HL-60 (cell line): ENCODE measurements around the gene LY6G5C.

Experiments used
- DNase-seq, 2 experiments: peaks; one replicate each; pipeline ENCODE4 v3.0.0-alpha.2; 2010 to 2020; ENCODE audit warnings: low read depth in 1 of 2, low spot score in 1 of 2
- H3K27ac ChIP-seq: fragments of 250-450 bp; sonication (Bioruptor Pico); replicated peaks from 2 replicates; pipeline ENCODE4 v1.5.1; 2020; ENCODE audit warnings: mild to moderate bottlenecking, moderate library complexity
- H3K27me3 ChIP-seq: fragments of 250-450 bp; sonication (Bioruptor Pico); 2 replicates; pipeline ENCODE4 v1.5.1; 2021; ENCODE audit warnings: mild to moderate bottlenecking, moderate library complexity; ENCODE audit not compliant: insufficient read depth, poor library complexity, severe bottlenecking
- H3K4me3 ChIP-seq: replicated peaks from 2 replicates; pipeline ENCODE4 v1.5.1; 2011; ENCODE audit warnings: mild to moderate bottlenecking, control low read depth, low read length; ENCODE audit not compliant: insufficient read depth
- CTCF ChIP-seq: IDR thresholded peaks from one replicate; pipeline ENCODE4 v1.5.1; 2011; ENCODE audit warnings: low read length, control low read depth, inconsistent platforms; ENCODE audit not compliant: insufficient read depth
- GABPA ChIP-seq: IDR thresholded peaks from 2 replicates; pipeline ENCODE4 v1.6.1; 2012; ENCODE audit warnings: low read depth
- POLR2AphosphoS5 ChIP-seq: IDR thresholded peaks from 2 replicates; pipeline ENCODE4 v1.6.1; 2012; ENCODE audit warnings: low read depth
- REST ChIP-seq: IDR thresholded peaks from 2 replicates; pipeline ENCODE4 v1.6.1; 2012; ENCODE audit warnings: low read depth; ENCODE audit not compliant: insufficient replicate concordance
- SPI1 ChIP-seq: IDR thresholded peaks from 2 replicates; pipeline ENCODE4 v1.6.1; 2012; ENCODE audit warnings: low read depth, mild to moderate bottlenecking, borderline replicate concordance

Gene LY6G5C

GRCh38 chr6:31641370-31641769, 39.5 kb downstream of the LY6G5C start:
- no peak for DNase-seq
- H3K27ac ChIP-seq, result no peak overlapping the region
- no peak overlapping the region for H3K4me3 ChIP-seq
- no peaks in the 10 kb centered on the region for H3K27me3 ChIP-seq
- TF ChIP-seq SPI1 (no peak), GABPA (no peak), REST (no peak), POLR2AphosphoS5 (no peak), CTCF (no peak)

GRCh38 chr6:31640612-31641011, 40.3 kb downstream of the LY6G5C start:
- H3K4me3 ChIP-seq, result no peak overlapping the region

GRCh38 chr6:31639449-31639861, 41.4 kb downstream of the LY6G5C start:
- DNase-seq, result no peak
- Histone ChIP-seq H3K27me3 (no peaks in the 10 kb centered on the region), H3K4me3 (no peak overlapping the region), H3K27ac (peak overlapping the region; percentile 1; the same call in 1 of the 2 replicates)
- no peak for TF ChIP-seq SPI1
- TF ChIP-seq REST, result no peak
- TF ChIP-seq GABPA, result no peak
- no peak for TF ChIP-seq POLR2AphosphoS5
- TF ChIP-seq CTCF, result no peak

More at GRCh38 chr6:31640612-31641011, 40.3 kb downstream of the LY6G5C start:
- TF ChIP-seq REST (no peak), POLR2AphosphoS5 (no peak), SPI1 (no peak), GABPA (no peak), CTCF (no peak)
- DNase-seq, result no peak
- Histone ChIP-seq H3K27ac (no peak overlapping the region), H3K27me3 (no peaks in the 10 kb centered on the region)
